GM19043 (cell line): ENCODE measurements around the gene FBXL19.

ENCODE experiments used
- ATAC-seq: cut with Tn5 transposase; IDR thresholded peaks from one replicate; pipeline ENCODE4 v1.9.1; 2021; ENCODE audit warnings: low read depth; ENCODE audit not compliant: unreplicated experiment

Gene FBXL19

DNA sequence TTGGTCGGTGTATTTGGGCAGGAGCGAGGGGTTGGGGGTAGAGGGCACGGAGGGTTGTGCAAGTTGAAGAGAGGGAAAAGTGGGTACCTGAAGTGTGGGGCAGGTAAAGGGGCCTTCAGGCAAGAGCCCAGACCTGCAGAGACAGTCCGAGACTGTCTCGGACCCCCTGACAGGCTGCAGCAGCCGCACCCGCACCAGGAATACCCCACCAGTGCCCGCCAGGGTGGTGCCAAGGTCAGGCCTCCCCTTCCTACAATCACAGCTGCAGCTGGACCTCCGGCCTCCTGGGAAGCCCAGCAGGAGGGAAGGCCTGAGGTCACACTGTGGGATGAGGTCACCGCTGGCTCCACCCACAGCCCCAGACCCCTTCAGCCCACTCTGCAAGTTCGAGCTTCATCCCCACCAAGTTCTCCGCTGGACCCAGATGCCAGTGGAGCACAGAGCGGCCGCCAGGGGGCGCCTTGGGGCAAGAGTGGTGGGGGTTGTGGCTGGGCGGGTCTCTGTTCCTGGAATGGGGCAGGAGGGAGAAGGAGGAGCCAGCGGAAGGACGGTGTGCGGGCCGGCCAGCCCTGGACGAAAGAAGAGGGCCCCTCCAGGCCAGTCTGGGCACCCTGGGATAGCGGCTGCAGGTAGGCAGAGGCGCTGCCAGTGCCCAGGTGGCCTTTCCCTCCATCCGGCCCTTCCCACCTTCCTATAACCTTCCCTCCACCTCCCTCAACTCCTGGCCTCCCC, 61.5 kb downstream of the FBXL19 start, which contains the start of gene HSD3B7:
HSD3B7 (plus strand) TSS at position 539 of the 732 bp plus-strand sequence. CDS start 452 bp downstream, outside the sequence.
- ATAC-seq, result no peak

DNA sequence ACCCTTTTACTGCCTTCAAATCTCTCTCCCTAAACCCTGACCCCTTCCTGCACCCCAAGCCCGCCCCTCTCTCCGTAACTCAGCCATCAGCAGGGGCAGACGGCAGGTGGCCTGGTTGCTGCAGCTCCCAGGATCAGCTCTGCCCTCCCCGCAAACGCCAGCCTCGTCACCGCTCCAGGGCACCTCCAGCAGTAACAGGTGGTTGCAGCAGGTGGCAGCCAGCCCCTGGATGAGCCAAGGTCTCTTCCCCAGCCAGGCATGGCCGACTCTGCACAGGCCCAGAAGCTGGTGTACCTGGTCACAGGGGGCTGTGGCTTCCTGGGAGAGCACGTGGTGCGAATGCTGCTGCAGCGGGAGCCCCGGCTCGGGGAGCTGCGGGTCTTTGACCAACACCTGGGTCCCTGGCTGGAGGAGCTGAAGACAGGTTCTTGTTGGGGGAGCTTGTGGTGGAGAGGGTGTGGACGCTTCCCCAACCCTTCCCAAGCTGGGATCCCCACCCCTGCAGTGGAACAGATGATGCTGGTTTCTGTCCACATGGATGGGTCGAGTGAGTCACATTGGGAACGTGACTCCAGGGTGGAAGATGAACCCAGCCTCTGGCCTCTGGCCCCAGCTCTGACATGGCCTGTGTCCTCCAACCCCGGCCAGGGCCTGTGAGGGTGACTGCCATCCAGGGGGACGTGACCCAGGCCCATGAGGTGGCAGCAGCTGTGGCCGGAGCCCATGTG, 62.2 kb downstream of the FBXL19 start:
- ATAC-seq, result no peak

DNA sequence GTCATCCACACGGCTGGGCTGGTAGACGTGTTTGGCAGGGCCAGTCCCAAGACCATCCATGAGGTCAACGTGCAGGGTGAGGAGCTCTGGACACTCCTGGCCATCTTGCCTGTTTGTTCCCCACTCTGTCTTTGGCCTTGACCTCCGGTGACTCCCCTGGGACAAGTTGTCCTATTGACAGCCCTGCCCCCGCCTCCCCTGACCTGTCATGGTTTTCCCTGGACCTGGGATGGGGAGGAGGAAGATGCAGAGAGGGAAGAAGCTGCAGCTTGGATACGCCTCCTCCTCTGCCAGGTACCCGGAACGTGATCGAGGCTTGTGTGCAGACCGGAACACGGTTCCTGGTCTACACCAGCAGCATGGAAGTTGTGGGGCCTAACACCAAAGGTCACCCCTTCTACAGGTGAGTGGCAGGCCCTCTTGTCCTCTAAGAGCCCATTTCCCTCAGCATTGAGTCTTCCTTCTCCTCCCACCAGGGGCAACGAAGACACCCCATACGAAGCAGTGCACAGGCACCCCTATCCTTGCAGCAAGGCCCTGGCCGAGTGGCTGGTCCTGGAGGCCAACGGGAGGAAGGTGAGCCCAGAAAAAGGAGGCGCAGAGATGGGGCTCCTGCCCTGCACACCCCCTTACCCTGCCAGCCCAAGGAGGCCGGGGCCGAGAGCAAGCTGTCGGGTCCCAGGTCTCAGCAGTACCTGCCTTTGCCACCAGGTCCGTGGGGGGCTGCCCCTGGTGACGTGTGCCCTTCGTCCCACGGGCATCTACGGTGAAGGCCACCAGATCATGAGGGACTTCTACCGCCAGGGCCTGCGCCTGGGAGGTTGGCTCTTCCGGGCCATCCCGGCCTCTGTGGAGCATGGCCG, 63.0 kb downstream of the FBXL19 start:
- ATAC-seq, result no peak

DNA sequence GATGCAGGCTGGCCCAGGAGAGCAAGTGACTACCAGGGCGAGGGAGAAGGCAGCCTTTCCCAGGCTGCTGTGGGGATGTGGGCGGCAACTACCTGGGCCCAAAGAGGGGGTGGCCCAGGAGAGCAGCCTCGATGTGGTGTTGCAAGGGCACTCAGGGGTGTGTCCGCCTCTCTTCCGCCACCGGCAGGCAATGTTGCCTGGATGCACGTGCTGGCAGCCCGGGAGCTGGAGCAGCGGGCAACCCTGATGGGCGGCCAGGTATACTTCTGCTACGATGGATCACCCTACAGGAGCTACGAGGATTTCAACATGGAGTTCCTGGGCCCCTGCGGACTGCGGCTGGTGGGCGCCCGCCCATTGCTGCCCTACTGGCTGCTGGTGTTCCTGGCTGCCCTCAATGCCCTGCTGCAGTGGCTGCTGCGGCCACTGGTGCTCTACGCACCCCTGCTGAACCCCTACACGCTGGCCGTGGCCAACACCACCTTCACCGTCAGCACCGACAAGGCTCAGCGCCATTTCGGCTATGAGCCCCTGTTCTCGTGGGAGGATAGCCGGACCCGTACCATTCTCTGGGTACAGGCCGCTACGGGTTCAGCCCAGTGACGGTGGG, 64.3 kb downstream of the FBXL19 start:
- no peak for ATAC-seq

DNA sequence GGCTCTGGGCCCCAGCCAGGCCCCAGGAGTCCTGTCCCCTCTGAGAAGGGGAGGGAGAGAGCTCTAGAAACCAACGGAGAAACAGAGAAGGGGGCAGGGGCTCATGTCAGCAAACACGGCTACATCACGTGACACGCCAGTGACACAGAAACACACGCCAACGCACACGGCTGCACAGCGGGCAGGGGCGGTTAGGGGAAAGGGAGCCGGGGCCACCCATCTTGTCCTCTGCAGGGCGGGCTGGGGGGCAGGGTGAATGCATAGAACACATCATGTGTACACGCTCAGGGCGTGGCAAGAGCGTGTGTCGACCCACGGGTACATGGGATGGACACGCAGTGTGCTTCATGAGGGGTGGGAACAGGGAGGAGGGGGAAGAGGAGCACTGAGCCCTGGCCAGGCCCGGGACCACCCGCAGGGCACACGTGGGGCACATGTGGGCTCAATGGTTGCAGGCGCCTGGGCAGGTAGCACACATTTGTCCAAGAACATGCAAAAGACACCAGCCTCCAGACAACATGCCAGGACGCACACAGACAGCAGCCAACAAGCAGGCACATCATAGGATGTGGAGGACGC, 66.2 kb downstream of the FBXL19 start:
- no peak for ATAC-seq

DNA sequence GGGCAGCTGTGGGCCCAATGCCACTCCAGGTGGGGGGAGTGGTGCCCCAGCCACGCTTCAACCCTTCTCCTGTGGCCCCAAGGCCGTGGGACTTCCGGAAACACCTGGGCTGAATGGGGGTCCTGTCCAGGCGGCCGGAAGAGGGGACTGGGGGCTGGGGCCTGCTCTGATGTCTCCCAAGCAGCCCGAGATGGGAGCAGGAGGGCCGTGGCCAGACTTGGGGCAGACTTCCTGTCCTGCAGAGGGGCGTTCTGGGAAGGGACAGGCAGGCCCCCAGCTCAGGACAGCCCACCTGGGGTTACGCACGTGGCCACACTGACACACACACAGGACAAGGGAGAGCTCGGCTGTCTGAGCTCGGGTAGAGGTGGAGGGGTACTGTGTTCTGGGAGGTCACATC, 66.7 kb downstream of the FBXL19 start:
- no peak for ATAC-seq

DNA sequence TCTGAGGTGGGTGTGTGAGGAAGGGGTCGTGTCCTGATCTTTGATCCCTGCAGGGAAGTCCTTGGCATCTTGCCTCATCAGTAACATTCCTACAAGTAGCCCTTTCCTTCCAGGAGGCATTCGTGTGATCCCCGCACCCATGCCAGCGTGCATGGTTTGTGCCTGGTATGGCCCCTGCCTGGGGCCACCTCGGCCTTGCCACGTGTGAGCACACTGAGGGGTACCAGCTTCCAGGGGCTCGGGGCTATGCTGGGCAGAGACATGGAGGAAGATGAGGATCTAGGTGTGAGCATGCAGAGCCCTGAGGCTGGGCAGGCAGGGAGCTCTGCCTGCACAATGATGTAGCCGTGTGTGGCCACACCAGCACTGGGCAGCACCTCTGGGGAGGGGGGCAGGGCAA, 67.7 kb downstream of the FBXL19 start:
- ATAC-seq, result no peak

DNA sequence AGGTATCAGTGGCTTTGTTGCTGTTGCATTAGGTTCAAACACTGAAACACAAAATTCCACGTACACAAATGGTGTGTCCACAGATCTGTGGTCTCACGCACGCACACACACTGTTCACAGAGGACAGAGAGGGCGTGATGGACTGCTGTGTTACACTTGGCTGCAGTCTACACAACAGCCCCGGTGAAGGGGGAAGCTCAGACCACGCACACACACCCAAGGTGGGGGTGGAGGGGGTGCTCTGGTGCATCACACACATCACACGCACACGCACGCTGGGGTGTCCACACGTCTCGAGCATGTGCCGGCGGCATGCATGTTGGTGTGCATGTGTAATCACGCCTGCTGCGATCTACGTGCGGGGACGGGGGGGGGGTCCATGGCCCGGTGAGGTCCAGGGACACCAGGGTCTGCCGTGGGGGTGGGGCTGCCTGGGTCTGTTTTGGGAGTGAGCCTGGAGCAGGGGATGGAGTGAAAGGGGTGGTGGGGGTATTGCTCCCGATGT, 69.0 kb downstream of the FBXL19 start:
- no peak for ATAC-seq

DNA sequence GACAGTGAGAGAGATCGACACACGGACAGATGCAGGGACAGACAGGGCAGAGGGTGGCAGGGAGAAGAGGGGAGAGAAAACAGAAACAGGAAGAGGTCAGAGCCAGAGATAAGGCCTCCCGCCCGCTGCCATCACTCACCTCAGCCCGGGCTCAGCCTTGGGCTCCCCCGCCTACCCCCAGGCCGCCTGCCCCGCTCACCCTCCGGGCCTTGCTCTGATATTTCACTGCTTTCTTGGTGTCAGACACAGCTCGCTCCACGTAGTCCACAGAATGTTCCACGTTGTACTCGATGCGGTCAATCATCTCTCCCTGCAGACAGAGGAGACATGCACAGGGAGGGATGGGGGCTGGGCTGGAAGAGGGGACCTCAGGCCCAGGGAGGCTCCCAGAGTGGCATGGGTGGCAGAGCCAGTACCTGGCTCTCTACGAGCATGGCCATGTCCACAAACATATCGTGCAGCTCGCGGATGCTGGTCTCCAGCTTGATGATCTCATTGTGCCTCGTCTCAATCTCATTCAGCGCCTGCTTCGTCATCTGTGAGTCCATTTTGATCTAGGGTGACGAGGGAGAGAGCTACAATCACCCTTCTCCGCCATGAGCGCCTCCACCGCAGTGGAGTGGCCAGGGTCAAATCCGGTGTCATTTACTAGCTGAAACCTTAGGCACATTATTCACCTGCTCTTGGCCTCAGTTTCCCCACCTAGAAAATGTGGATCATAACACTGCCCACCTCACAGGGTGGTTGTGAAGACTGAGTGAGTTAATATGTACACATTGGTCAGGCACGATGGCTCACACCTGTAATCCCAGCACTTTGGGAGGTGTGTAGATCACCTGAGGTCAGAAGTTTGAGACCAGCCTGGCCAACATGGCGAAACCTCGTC, 69.8 kb downstream of the FBXL19 start:
- ATAC-seq, result no peak

DNA sequence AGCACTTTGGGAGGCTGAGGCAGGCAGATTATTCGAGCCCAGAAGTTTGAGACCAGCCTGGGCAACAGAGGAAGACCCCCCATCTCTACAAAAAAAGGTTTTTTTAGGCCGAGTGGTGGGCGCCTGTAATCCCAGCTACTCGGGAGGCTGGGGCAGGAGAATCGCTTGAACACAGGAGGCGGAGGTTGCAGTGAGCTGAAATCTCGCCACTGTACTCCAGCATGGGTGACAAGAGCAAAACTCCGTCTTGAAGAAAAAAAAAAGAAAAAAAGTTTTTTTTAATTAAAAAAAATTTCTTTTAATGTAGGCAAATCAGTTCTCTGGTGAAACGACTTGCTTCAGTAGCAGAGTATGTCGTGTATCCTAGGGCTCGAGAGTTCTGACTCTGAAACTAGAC, 72.6 kb downstream of the FBXL19 start:
- ATAC-seq, result no peak

DNA sequence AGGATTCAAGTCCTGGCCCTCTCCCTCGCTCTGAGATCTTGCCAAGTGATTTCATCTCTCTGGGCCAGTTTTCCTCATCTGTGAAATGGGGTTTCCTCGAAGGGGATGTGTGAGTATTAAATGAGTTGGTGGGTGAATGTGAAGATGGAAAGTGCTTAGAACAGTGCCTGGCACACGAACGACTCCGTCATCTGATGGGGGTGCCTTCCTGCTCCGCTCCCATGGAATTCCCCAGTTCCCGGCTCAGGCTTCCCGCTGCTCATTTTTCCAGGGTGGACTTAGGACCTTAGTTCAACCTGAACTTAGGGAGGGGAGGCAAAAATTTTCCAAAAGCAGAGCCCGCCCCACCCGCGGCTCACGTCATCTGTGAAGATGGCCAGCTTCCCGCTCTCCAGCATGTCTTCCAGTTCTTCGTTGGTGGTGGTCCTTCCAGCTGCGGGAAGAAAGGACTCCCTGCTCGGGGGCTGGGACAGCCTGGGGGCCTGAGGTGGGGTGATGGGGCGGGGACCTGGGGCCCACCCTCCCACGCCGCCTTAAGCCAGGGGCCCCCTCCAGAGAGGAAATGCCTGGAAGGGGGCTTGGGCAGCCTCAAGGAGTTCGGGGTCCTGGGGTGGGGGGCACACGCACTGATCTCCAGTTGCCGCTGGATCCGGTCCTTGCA, 73.1 kb downstream of the FBXL19 start:
- ATAC-seq, result no peak

DNA sequence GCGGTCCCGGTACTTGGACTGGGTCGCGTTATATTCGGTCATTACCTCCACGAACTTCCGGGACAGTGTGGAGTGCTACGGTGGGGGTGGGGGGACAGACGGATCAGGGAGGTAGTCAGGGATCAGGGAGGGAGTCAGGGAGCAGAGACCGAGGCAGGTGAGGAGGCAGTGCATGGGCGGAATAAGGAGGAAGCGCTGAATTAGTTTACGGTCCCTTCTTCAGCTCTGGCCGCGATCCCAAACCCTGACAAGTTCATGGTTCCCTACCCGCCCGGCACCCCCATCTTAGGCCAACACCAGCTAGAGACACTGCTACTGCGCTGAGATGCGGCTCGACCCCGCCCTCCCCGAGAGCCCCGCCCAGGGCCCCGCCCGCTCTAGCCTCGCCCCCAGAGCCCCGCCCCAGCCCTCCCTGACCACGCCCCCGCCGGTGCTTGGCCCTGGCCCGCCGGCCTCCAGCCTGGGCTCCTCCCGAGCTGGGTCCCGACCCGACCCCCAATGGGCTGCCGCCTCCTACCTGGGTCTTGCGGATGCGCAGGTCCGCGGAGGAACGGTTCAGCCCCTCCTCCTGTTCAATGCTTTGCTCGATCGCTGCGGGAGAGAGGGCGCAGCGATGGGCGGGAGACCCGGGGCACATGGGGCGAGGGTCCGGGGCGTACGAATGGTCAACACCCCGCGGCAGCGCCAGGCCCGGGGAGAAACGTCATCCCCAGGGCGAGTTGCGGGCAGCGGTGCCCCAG, 73.8 kb downstream of the FBXL19 start:
- ATAC-seq, result peak; percentile 87

DNA sequence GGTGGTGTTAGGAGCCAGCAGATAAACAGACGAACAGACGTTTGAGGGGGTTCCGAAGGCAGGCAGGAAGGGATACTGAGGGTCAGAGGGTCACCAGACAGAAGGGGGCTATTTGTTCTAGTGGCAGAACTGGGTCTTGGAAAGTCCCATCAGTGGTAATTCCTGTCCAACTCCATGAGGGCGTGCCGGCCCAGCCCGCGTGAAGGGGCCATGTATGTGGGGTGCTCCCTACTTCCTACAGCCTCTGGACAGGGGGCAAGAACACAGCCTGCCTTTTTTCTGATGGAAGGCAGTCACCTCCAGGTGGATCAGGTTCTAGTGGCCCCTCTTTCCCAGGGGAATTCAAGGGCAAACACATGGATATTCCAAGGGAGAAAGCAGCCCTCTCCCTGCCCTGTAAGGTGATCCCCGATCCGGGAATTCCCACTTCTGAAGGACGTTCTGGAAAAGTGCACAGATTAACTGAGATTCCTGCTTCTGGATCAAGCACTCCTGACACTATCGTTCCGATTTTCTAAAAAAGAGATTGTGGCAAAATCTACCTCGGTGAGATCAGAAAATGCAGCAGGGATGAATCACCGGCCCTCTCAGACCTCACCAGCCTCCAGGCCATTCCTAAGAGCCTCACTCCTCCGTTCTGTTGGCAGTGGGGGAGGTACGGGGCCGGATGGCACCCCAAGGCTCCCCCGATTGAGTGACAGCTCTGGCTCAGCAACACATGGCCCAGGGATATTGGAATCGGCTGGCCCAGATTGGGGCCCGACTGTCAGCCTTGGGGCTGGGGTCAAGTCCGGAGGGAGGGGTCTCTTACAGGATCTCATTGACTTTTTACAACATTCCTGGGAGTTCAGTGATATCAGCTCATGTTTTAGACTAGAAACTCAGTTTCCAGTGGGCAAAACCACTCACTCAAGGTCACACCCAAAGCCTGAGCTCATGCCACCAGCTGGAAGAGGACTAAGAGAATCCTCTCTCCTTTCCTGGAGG, 74.6 kb downstream of the FBXL19 start:
- ATAC-seq, result no peak
